ENCODE data around the gene SPINDOC.

DNA sequence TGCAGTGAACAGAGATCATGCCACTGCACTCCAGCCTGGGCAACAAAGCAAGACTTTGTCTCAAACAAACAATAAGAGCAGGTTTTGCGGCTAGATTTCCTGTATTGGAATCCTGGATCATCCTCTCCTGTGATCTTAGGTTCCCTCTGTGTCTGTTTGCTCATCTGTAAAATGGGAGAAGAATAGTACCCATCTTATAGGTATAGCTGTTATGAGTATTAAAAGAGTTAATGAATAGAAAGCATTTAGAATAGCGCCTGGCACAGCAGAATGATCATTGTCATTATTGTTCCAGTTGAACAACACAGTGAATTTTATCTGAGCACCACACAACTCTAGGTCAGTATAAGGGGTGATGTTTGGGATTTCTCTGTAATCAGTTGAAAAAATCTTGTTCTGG is 36.4 kb downstream of the SPINDOC start:
- no peak for TF ChIP-seq CTCF (IDR thresholded peaks at IDR 0.05)
- TF ChIP-seq, protein P1, sequence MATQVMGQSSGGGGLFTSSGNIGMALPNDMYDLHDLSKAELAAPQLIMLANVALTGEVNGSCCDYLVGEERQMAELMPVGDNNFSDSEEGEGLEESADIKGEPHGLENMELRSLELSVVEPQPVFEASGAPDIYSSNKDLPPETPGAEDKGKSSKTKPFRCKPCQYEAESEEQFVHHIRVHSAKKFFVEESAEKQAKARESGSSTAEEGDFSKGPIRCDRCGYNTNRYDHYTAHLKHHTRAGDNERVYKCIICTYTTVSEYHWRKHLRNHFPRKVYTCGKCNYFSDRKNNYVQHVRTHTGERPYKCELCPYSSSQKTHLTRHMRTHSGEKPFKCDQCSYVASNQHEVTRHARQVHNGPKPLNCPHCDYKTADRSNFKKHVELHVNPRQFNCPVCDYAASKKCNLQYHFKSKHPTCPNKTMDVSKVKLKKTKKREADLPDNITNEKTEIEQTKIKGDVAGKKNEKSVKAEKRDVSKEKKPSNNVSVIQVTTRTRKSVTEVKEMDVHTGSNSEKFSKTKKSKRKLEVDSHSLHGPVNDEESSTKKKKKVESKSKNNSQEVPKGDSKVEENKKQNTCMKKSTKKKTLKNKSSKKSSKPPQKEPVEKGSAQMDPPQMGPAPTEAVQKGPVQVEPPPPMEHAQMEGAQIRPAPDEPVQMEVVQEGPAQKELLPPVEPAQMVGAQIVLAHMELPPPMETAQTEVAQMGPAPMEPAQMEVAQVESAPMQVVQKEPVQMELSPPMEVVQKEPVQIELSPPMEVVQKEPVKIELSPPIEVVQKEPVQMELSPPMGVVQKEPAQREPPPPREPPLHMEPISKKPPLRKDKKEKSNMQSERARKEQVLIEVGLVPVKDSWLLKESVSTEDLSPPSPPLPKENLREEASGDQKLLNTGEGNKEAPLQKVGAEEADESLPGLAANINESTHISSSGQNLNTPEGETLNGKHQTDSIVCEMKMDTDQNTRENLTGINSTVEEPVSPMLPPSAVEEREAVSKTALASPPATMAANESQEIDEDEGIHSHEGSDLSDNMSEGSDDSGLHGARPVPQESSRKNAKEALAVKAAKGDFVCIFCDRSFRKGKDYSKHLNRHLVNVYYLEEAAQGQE (IDR thresholded peaks at IDR 0.05; ENCODE audit: low read depth, low read length) = no peak
- no peak for TF ChIP-seq ZBTB33 (IDR thresholded peaks at IDR 0.05; ENCODE audit: borderline replicate concordance, low read depth)
- no peak for TF ChIP-seq NFIC (IDR thresholded peaks at IDR 0.05; ENCODE audit: borderline replicate concordance)
